ENCODE results near the gene KCNE1. TPM values are rescaled to one million over a fixed set of nuclear protein-coding genes. Genes with fewer than 3 reads are reported as not detected.
"Not testable (repeated sequence)": the region's sequence is repeated elsewhere in the genome, so short reads cannot be mapped to it uniquely, and the experiment has no call there.

Gene KCNE1
- polyA plus RNA-seq, 5 donors: 0.43 to 2.6 (median 2.2) TPM

GRCh38 chr21:34417448-34418077 is 94.4 kb downstream of the KCNE1 start:
- not testable (repeated sequence) for DNase-seq

GRCh38 chr21:34407294-34407693 is 104.7 kb downstream of the KCNE1 start:
- not testable (repeated sequence) for DNase-seq

GRCh38 chr21:34406676-34407075 is 105.3 kb downstream of the KCNE1 start:
- DNase-seq: not testable (repeated sequence)

DNA sequence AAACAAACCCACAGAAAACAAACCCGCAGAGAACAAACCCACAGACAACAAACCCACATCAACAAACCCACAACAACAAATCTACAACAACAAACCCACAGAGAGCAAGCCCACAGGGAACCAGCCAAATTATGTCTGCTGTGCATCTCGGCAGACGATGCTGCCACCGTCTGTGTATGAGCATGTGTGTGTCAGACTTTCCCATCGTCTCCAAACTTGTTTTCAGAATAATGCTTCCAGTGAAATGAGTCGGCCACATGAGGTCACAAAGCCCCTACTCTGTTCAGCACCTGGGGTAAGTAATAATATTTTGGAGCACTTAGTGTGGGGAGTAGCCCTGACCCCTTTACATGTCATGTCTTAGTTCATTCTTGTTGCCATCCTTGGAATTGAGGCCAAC is 105.9 kb downstream of the KCNE1 start:
- not testable (repeated sequence) for DNase-seq

DNA sequence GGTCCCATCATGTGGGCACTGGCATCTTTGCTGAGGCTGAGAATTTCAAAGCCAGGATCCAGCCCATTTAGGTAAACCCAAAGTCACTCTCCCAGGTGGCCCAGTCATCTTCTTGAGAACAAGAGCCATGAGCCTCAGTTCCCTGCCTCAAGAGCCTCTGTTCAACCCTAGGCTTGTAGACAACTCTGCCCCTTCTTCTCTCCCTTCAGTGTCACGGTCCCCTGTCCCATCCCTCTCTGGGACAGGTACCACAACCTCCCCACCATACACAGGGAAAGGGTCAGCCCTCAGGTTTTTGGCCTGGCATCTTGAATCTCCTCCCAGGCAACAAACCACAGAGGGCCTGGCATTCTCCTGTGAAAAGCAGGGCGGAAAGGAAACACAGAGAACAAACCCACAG is 106.3 kb downstream of the KCNE1 start:
- not testable (repeated sequence) for DNase-seq

DNA sequence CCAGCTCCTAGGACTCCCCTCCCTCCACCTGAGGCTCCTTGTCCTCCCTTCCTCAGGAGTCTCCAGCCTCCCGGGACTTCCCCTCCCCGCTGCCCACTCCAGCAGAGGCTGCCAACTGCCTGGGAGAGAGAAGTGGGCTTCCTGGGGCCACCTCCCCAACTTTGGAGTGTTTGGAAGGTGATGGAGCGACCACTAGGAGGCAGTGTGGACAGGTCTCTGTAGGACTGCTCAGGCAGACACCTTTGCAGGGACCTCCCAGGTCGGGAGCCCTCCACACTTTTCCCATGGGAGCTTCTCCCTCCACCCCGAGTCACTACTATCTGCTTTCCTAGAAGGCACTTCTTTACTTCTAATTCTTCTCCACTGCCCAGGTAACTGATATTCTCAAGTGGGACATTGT is 107.3 kb downstream of the KCNE1 start:
- DNase-seq: not testable (repeated sequence)

- DNase-seq: not testable (repeated sequence)
Observed at GRCh38 chr21:34400522-34400921, 111.5 kb downstream of the KCNE1 start.

Other genes with a start within 250 kb of the KCNE1 start
- 1 to 10 TPM in 1 of 5 donors, under 1 TPM in 4; 0.73 to 1.2 (median 0.81) TPM for gene KCNE2, start 148.2 kb downstream of the KCNE1 start, polyA plus RNA-seq (ENCODE audit: insufficient read depth in 1 of 5, insufficient read length in 5 of 5, low replicate concordance in 1 of 5)
- gene SMIM11, start 136.7 kb downstream of the KCNE1 start, polyA plus RNA-seq (ENCODE audit: insufficient read depth in 1 of 5, insufficient read length in 5 of 5, low replicate concordance in 1 of 5): 10 to 100 TPM in 1 of 5 donors, 1 to 10 TPM in 4; 2.4 to 14.3 (median 9.2) TPM
- gene SMIM34, start 88.3 kb downstream of the KCNE1 start, polyA plus RNA-seq (ENCODE audit: insufficient read depth in 1 of 5, insufficient read length in 5 of 5, low replicate concordance in 1 of 5): 1 to 10 TPM in 1 of 5 donors, under 1 TPM in 4; 0.25 to 1.0 (median 0.55) TPM
- 10 to 100 TPM; 16.9 to 20.9 (median 20.0) TPM for gene RCAN1, start 102.9 kb upstream of the KCNE1 start, polyA plus RNA-seq (ENCODE audit: insufficient read depth in 1 of 5, insufficient read length in 5 of 5, low replicate concordance in 1 of 5)
- gene CLIC6, start 156.8 kb upstream of the KCNE1 start, polyA plus RNA-seq (ENCODE audit: insufficient read depth in 1 of 5, insufficient read length in 5 of 5, low replicate concordance in 1 of 5): 10 to 100 TPM; 35.9 to 51.1 (median 43.4) TPM

Measured in right lung (tissue), 5 donors.